GM19438 (cell line): ENCODE measurements around the gene NINJ1.

Experiments used
- ATAC-seq: cut with Tn5 transposase; IDR thresholded peaks from one replicate; pipeline ENCODE4 v1.9.1; 2021; ENCODE audit warnings: low read depth; ENCODE audit not compliant: unreplicated experiment

NINJ1 gene

GRCh38 chr9:93134015-93134739 is at the start of gene NINJ1:
Gene NINJ1 (minus strand): TSS chr9:93134251. CDS start chr9:93134217, 34 bp downstream.
- peak; percentile 68 for ATAC-seq

DNA sequence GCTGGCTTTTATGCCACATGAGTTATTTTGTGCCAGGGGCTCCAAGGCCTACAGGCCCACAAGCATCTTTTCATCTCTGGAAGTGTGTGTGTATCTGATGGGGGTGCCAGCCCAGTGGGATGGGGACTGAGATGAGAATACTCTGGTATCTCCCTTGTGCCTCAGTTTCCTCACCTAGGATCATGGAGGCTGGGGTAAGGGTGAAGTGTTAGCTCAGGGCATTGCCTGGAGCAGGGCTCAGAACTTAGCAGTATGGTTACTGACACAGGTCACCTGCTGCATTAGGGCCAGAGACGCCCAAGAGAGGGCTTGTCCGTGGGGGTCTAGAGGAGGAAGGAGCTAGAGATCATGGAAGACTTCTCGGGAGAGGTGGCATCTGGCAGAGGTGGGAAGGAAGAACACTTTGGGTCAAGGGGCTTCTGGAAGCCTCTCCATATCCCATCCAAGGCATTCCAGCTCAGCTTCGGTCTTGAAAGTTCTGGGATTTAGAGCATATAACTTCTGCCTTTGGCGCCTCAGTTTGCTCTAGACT is 49.1 kb upstream of the NINJ1 start:
- no peak for ATAC-seq

GRCh38 chr9:93182572-93182971 is 48.5 kb upstream of the NINJ1 start:
- ATAC-seq, result no peak

- ATAC-seq, result no peak
These were observed 47.8 kb upstream of the NINJ1 start for GRCh38 chr9:93181672-93182435.

DNA sequence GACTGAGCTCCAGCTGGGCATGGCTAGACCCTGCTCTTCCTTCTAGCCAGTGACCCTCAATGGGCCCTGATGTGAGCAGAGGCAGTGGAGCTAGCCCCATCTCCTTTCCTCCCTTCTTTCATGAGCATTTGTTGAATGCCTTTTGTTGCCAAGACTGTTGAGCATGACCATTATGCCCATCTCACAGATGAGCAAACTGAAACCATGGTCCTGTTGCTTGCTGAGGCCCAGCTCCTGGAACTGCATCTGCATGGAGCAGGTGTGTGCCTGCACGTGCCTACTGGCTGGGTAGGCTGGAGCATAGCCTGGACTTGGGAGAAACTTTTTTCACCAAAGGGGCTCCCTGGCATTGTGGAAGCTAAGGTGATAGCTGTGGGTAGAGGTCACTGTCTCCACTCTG is 46.9 kb upstream of the NINJ1 start:
- no peak for ATAC-seq

DNA sequence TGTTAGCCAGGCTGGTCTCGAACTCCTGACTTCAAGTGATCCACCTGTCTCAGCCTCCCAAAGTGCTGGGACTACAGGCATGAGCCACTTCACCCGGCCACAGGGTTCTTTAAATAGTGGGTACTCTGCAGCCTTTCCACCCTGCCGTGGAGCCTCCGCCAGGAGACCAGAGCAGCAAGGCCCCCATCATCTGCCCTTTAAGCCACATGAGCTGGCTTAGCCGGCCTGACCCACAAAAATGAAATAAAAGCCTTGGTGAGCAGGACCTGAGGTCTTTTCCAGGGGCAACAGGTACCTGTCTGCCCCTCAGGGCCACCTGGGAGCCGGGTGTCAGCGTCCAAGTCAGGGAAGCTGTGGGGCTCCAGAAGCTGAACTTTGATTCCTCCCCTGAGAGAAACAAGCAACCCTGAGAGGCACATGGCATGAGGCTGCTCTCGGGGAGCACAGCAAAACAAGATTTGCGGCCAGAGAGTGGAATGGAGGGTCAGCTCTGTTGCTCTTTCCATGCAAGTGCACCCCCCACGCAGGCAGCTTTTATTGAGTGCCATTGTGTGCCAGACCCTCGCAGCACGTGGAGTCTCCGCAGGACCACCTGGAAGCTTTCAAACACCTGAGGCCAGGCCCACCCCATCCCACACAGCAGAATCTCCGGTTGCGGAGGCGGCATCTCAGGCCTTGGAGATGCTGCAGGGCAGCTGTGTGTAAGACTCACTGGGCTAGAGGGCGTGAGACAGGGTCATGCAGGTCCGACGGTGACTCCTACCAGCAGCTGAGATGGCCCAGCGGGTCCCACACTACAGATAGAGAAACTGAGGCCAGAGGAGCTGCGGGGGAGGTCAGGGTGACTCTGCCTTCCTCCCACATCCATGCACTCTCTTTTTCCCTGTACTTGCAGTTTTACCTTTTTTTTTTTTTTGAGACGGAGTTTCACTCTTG is 45.1 kb upstream of the NINJ1 start:
- ATAC-seq, result no peak

GRCh38 chr9:93177676-93178075 is 43.6 kb upstream of the NINJ1 start:
- ATAC-seq, result no peak

GRCh38 chr9:93174976-93175375 is 40.9 kb upstream of the NINJ1 start:
- ATAC-seq, result no peak

DNA sequence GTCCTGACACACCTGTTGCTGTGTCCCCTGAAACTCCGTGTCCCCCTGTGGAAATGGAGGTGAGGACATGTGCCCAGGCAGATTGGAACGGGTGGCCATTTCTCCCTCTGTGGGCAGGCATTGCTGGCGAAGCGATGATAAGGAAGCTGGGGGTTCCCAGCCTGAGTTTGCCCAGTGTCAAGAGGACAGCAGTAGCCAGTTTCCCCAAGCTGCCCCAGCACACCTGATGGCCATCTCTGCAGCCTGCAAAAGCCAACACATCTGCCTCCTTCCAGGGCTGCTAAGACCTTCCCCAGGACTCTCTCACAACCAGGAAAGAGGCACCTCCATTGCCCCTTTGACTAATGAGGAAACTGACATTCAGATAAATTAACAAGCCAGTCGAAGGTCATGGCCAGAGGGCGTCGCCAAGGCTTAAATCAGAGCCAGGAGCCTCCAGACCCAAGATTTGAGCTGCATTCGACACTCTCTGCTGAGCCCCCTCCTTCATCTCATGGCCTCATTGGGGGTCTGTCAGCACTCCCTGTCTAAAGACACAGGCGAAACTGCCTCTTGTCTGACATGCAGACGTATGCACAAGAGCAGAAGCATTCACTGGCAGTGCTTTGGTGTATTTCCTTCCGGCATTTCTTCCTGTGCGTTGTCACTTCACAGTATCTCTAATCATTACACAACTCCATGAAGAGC is 39.5 kb upstream of the NINJ1 start:
- ATAC-seq, result no peak

- no peak for ATAC-seq
These were observed 38.8 kb upstream of the NINJ1 start for GRCh38 chr9:93172666-93173364.

DNA sequence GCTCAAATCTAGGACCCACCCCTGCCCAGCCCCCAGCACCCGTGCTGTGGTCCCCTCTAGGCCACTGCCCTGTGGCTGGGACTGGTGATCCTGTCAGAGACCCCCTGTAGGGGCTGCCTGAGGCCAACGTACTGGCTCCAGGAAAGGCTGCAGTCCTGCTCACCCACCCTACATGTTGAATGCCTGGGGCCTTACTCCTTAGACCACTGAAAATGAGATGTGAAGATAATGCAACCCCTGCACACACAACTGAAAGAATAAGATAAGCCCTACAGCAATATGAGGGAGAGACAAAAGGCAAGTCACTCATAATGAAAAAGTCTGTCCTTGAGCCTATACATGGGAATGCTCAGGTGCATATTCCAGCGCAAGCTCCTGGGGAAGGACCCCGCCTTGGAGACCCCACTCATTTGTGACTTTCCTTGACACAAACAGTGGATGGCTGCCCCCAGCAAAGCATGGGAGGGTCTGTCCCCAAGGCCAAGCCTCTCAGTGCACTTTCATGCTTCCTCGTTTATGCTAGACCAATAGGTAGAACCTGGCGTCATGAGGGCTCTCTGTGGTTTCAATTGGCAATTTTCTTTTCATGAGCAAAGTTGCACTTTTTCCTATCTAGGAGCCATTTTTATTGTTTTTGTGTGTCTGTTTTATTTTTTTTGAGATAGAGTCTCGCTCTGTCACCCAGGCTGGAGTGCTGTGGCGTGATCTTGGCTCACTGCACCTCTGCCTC is 37.4 kb upstream of the NINJ1 start:
- no peak for ATAC-seq

GRCh38 chr9:93170571-93170970 is 36.5 kb upstream of the NINJ1 start:
- ATAC-seq, result no peak

GRCh38 chr9:93169444-93169843 is 35.4 kb upstream of the NINJ1 start:
- no peak for ATAC-seq

DNA sequence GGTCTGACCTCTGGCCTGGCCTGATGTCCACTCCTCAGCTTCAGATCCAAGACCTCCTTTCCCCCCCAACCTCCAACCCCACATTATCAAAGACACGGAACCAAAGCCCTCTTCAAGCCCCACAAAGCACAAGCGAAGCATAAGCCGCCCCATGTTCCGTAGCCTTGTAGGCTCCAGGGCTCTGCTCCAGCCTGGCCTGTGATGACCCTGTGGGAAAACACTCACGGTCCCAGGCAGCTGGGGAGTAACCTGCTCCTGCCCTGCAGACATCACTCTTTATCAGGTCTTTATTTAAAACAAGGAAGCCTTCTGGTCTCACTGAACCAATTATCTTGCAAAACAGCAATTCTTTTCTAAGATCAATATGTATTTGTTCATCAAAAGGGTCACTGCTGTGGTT is 34.5 kb upstream of the NINJ1 start:
- no peak for ATAC-seq

- ATAC-seq, result no peak
These were observed 33.8 kb upstream of the NINJ1 start for GRCh38 chr9:93167838-93168237.

- no peak for ATAC-seq
These were observed 33.1 kb upstream of the NINJ1 start for GRCh38 chr9:93167185-93167584.

GRCh38 chr9:93166699-93167098 is 32.6 kb upstream of the NINJ1 start:
- no peak for ATAC-seq

- no peak for ATAC-seq
These were observed 30.0 kb upstream of the NINJ1 start for GRCh38 chr9:93164085-93164484.
